Endothelial cell of umbilical vein (primary cell): ENCODE results near the gene CPSF7.

ENCODE experiments used
- EZH2 ChIP-seq: IDR thresholded peaks from 2 replicates; pipeline ENCODE4 v1.6.1; 2012; ENCODE audit warnings: borderline replicate concordance, low read depth, mild to moderate bottlenecking, moderate library complexity, low read length, inconsistent platforms; ENCODE audit not compliant: severe bottlenecking
- JUN ChIP-seq: IDR thresholded peaks from 2 replicates; pipeline ENCODE4 v1.6.1; 2011; ENCODE audit warnings: borderline replicate concordance, low read depth; ENCODE audit not compliant: insufficient read length, insufficient read depth
- MAX ChIP-seq: IDR thresholded peaks from 2 replicates; pipeline ENCODE4 v1.6.1; 2011; ENCODE audit not compliant: insufficient read depth, insufficient read length
- POLR2A ChIP-seq: IDR thresholded peaks from 2 replicates; pipeline ENCODE4 v1.6.1; 2012; ENCODE audit warnings: low read depth, mild to moderate bottlenecking, control low read depth, low read length
- POLR2AphosphoS5 ChIP-seq: IDR thresholded peaks from 2 replicates; pipeline ENCODE4 v1.6.1; 2012; ENCODE audit warnings: low read depth, mild to moderate bottlenecking, control low read depth, low read length, moderate library complexity; ENCODE audit not compliant: insufficient read depth
- TF ChIP-seq, protein P1 (sequence below), 2 donors: IDR thresholded peaks; 1 replicate in 1 of 2; 2 replicates in 1 of 2; pipeline ENCODE4 v1.5.1; 2011; ENCODE audit warnings: low read length in 2 of 2, mild to moderate bottlenecking in 2 of 2, moderate library complexity in 2 of 2, control low read depth in 1 of 2, inconsistent platforms in 1 of 2, low read depth in 1 of 2; ENCODE audit not compliant: insufficient read depth in 1 of 2; ENCODE audit errors: extremely low read depth in 1 of 2

DNA sequence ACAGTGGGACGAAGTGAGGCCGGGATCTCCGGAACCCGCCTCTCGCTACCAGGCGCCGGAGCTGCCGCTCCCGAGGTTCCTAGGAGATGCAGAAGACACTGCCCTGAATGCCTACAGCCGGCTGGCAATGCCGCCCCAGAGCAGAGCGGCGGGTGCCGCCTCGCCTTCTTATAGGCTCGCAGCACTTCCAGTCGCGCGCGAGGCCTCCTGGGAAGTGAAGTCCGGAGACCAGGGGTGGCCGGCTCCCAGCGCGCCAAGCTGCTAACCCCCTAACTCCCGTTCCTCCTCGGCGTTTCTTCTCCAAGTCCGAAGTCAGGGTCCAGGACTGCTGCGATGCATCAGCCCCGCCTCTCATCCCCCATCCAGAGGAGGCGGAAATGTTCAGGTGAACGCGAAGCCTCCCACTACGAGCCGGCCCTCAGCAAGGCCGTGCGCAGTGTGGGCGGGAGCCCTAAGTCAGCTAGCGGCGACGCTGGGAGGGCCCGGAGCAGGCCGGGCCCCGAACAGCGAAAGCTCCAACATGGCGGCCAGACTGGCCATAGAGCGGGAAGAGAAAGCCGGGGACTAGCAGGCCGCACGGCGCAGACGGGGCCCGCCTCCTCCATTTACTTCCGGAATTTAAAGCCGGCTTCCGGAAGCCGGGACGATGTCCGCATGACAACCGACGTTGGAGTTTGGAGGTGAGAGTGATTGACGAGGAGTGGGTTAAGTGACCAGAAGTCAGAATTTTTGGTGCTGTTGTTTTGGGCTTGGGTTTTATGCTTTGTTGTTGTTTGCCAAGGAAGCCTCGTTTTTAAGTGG lies 67.8 kb downstream of the CPSF7 start, which contains the start of the genes CYB561A3 and TMEM138:
- TF ChIP-seq JUN (no peak), POLR2AphosphoS5 (peak; percentile 98), MAX (peak; percentile 3), EZH2 (no peak), POLR2A (peak; percentile 97)
- TF ChIP-seq, protein P1, sequence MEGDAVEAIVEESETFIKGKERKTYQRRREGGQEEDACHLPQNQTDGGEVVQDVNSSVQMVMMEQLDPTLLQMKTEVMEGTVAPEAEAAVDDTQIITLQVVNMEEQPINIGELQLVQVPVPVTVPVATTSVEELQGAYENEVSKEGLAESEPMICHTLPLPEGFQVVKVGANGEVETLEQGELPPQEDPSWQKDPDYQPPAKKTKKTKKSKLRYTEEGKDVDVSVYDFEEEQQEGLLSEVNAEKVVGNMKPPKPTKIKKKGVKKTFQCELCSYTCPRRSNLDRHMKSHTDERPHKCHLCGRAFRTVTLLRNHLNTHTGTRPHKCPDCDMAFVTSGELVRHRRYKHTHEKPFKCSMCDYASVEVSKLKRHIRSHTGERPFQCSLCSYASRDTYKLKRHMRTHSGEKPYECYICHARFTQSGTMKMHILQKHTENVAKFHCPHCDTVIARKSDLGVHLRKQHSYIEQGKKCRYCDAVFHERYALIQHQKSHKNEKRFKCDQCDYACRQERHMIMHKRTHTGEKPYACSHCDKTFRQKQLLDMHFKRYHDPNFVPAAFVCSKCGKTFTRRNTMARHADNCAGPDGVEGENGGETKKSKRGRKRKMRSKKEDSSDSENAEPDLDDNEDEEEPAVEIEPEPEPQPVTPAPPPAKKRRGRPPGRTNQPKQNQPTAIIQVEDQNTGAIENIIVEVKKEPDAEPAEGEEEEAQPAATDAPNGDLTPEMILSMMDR (IDR thresholded peaks at IDR 0.05; ENCODE audit: extremely low read depth in 1 of 2, insufficient read depth in 1 of 2, low read depth in 1 of 2, low read length in 2 of 2) = no peak
